ENCODE results near the gene CADM1. TPM values are rescaled to one million over a fixed set of nuclear protein-coding genes. Genes with fewer than 3 reads are reported as not detected.

Gene CADM1
- polyA plus RNA-seq, 4 donors = 2.2 to 10.9 (median 5.8) TPM

DNA sequence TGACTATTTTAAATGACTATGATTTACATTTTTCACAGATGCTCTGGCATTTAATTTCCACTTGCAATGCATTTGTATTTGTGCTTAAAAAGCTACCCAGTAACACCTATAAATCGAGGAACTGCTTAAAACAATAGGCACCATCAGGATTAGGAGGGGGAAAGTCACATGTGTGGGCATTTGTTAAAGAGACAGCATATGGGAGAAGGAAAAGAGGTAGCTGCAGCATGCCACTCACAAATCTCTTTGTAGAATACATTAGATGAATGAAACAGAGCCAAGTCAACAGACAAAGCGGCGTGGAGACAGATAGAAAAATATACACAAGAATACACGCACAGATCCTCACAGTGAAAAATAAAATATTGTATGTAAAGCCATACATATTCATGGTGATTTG, 228.0 kb downstream of the CADM1 start:
- Histone ChIP-seq H3K27ac (ENCODE audit: low read depth in 1 of 3, low read length in 2 of 3) (no peak overlapping the region), H3K9me3 (ENCODE audit: control insufficient read depth in 2 of 2, insufficient read depth in 1 of 2, low read depth in 1 of 2, low read length in 1 of 2) (no peaks in the 10 kb centered on the region), H3K4me3 (ENCODE audit: low read depth in 1 of 3, low read length in 3 of 3) (no peak overlapping the region), H3K4me1 (ENCODE audit: control insufficient read depth in 3 of 3, insufficient read depth in 2 of 3, low read depth in 1 of 3, low read length in 2 of 3) (peaks cover 0 to 7% (median 4%) of the 10 kb centered on the region in 3 donors), H3K36me3 (ENCODE audit: control insufficient read depth in 3 of 3, insufficient read depth in 2 of 3, low read depth in 1 of 3, low read length in 3 of 3) (no peaks in the 10 kb centered on the region), H3K27me3 (ENCODE audit: control insufficient read depth in 3 of 3, insufficient read depth in 3 of 3, low read length in 3 of 3) (peaks cover 0 to 1% (median 0%) of the 10 kb centered on the region in 3 donors)
- FAIRE-seq (no peak), DNase-seq (no peak)
- 81 to 86% (median 84%) methylated on average over 4 of the region's 4 CpGs for WGBS, 3 donors

DNA sequence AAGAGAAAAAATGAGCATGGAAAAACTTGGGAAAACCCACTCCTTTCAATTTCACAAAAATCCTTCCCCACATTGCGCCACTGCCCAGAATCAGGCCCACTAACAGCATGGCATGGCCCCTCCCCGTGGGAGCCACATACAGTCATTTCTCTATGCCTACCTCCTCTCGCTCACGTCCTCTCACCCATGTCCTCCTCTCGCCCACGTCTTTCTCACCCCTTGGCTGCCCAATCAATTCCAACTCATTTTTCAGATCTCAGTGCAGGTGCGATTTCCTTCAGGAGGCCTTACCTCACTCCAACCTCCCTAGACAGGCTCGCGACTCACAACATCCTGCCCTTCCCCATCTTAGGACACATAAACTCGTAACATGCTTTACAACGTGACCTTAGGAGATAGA, 229.2 kb downstream of the CADM1 start:
- Histone ChIP-seq H3K4me1 (ENCODE audit: control insufficient read depth in 3 of 3, insufficient read depth in 2 of 3, low read depth in 1 of 3, low read length in 2 of 3) (no peaks in the 10 kb centered on the region), H3K27ac (ENCODE audit: low read depth in 1 of 3, low read length in 2 of 3) (no peak overlapping the region), H3K27me3 (ENCODE audit: control insufficient read depth in 3 of 3, insufficient read depth in 3 of 3, low read length in 3 of 3) (peaks cover 0 to 1% (median 0%) of the 10 kb centered on the region in 3 donors), H3K9me3 (ENCODE audit: control insufficient read depth in 2 of 2, insufficient read depth in 1 of 2, low read depth in 1 of 2, low read length in 1 of 2) (no peaks in the 10 kb centered on the region), H3K4me3 (ENCODE audit: low read depth in 1 of 3, low read length in 3 of 3) (no peak overlapping the region), H3K36me3 (ENCODE audit: control insufficient read depth in 3 of 3, insufficient read depth in 2 of 3, low read depth in 1 of 3, low read length in 3 of 3) (no peaks in the 10 kb centered on the region)
- 89 to 98% (median 96%) methylated on average over 11 of the region's 11 CpGs for WGBS, 3 donors
- FAIRE-seq = no peak
- no peak for DNase-seq

- whole genome bisulfite sequencing, 3 donors = 72 to 82% (median 76%) methylated on average over 4 of the region's 4 CpGs
- Histone ChIP-seq H3K4me1 (ENCODE audit: control insufficient read depth in 3 of 3, insufficient read depth in 2 of 3, low read depth in 1 of 3, low read length in 2 of 3) (no peaks in the 10 kb centered on the region), H3K27ac (ENCODE audit: low read depth in 1 of 3, low read length in 2 of 3) (no peak overlapping the region), H3K27me3 (ENCODE audit: control insufficient read depth in 3 of 3, insufficient read depth in 3 of 3, low read length in 3 of 3) (no peaks in the 10 kb centered on the region), H3K36me3 (ENCODE audit: control insufficient read depth in 3 of 3, insufficient read depth in 2 of 3, low read depth in 1 of 3, low read length in 3 of 3) (no peaks in the 10 kb centered on the region), H3K9me3 (ENCODE audit: control insufficient read depth in 2 of 2, insufficient read depth in 1 of 2, low read depth in 1 of 2, low read length in 1 of 2) (no peaks in the 10 kb centered on the region), H3K4me3 (ENCODE audit: low read depth in 1 of 3, low read length in 3 of 3) (no peak overlapping the region)
- DNase-seq (no peak), FAIRE-seq (no peak)
These were observed 231.3 kb downstream of the CADM1 start for GRCh38 chr11:115272925-115273324.

DNA sequence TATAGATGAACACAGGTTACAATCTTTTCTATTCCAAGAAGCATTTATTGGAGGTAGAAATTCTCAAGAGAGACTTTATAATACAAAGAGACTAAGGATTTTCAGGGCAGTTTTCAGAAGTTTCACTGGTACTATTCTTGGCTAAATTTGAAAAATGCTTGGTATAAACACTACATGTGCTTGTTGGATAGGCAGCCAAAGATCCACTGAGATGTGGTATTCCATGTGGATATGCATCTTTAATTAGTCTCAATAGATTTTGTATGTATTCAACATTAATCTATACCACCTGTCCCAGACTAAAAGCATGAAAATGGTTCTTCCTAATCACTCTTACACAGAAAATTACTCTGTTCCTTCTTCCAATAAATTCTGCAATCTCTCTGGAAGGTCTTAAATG, 232.6 kb downstream of the CADM1 start:
- Histone ChIP-seq H3K9me3 (ENCODE audit: control insufficient read depth in 2 of 2, insufficient read depth in 1 of 2, low read depth in 1 of 2, low read length in 1 of 2) (no peaks in the 10 kb centered on the region), H3K27ac (ENCODE audit: low read depth in 1 of 3, low read length in 2 of 3) (no peak overlapping the region), H3K36me3 (ENCODE audit: control insufficient read depth in 3 of 3, insufficient read depth in 2 of 3, low read depth in 1 of 3, low read length in 3 of 3) (no peaks in the 10 kb centered on the region), H3K4me3 (ENCODE audit: low read depth in 1 of 3, low read length in 3 of 3) (no peak overlapping the region), H3K27me3 (ENCODE audit: control insufficient read depth in 3 of 3, insufficient read depth in 3 of 3, low read length in 3 of 3) (no peaks in the 10 kb centered on the region), H3K4me1 (ENCODE audit: control insufficient read depth in 3 of 3, insufficient read depth in 2 of 3, low read depth in 1 of 3, low read length in 2 of 3) (no peaks in the 10 kb centered on the region)
- DNase-seq = no peak
- FAIRE-seq = no peak

- Histone ChIP-seq H3K4me3 (ENCODE audit: low read depth in 1 of 3, low read length in 3 of 3) (no peak overlapping the region), H3K4me1 (ENCODE audit: control insufficient read depth in 3 of 3, insufficient read depth in 2 of 3, low read depth in 1 of 3, low read length in 2 of 3) (no peaks in the 10 kb centered on the region), H3K9me3 (ENCODE audit: control insufficient read depth in 2 of 2, insufficient read depth in 1 of 2, low read depth in 1 of 2, low read length in 1 of 2) (no peaks in the 10 kb centered on the region), H3K27ac (ENCODE audit: low read depth in 1 of 3, low read length in 2 of 3) (no peak overlapping the region), H3K27me3 (ENCODE audit: control insufficient read depth in 3 of 3, insufficient read depth in 3 of 3, low read length in 3 of 3) (no peaks in the 10 kb centered on the region), H3K36me3 (ENCODE audit: control insufficient read depth in 3 of 3, insufficient read depth in 2 of 3, low read depth in 1 of 3, low read length in 3 of 3) (no peaks in the 10 kb centered on the region)
- DNase-seq = no peak
- WGBS, 3 donors = 87 to 89% (median 88%) methylated on average over 8 of the region's 8 CpGs
- no peak for FAIRE-seq
These were observed 234.8 kb downstream of the CADM1 start for GRCh38 chr11:115269191-115269950.

GRCh38 chr11:115267871-115268270, 236.3 kb downstream of the CADM1 start:
- FAIRE-seq (no peak), DNase-seq (no peak)
- Histone ChIP-seq H3K36me3 (ENCODE audit: control insufficient read depth in 3 of 3, insufficient read depth in 2 of 3, low read depth in 1 of 3, low read length in 3 of 3) (no peaks in the 10 kb centered on the region), H3K27ac (ENCODE audit: low read depth in 1 of 3, low read length in 2 of 3) (no peak overlapping the region), H3K27me3 (ENCODE audit: control insufficient read depth in 3 of 3, insufficient read depth in 3 of 3, low read length in 3 of 3) (no peaks in the 10 kb centered on the region), H3K4me3 (ENCODE audit: low read depth in 1 of 3, low read length in 3 of 3) (no peak overlapping the region), H3K4me1 (ENCODE audit: control insufficient read depth in 3 of 3, insufficient read depth in 2 of 3, low read depth in 1 of 3, low read length in 2 of 3) (no peaks in the 10 kb centered on the region), H3K9me3 (ENCODE audit: control insufficient read depth in 2 of 2, insufficient read depth in 1 of 2, low read depth in 1 of 2, low read length in 1 of 2) (no peaks in the 10 kb centered on the region)
- WGBS, 3 donors = 78 to 90% (median 81%) methylated on average over 7 of the region's 7 CpGs

DNA sequence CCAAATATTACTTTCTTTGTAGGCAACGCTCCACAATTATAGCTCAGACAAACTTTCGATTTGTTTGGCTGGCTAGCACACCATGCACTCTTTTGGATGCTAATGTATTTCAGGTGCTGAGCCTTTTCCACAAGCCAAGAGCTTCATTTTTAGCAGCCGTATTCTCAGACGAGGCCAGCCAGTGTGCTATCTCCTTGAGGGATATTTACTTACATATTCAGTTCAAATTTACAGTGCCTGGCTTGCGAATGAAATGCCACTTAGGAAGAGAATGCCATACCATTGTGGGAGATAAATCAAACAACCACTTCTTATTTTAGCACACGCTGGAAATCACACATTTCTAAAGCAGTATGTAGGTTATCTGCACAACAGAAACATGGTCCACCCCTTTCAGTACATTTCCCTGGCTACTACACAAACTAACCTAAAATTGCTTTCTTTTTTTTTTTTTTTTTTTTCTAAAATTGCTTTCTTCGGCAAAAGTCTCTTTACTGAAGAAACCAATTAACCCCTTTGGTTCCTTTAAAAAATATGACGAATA, 236.9 kb downstream of the CADM1 start:
- H3K4me1 ChIP-seq (ENCODE audit: control insufficient read depth in 3 of 3, insufficient read depth in 2 of 3, low read depth in 1 of 3, low read length in 2 of 3) = no peaks in the 10 kb centered on the region
- WGBS, 3 donors = 82 to 86% (median 82%) methylated on average over 8 of the region's 8 CpGs
- H3K27me3 ChIP-seq (ENCODE audit: control insufficient read depth in 3 of 3, insufficient read depth in 3 of 3, low read length in 3 of 3) = no peaks in the 10 kb centered on the region
- DNase-seq = no peak
- no peaks in the 10 kb centered on the region for H3K9me3 ChIP-seq (ENCODE audit: control insufficient read depth in 2 of 2, insufficient read depth in 1 of 2, low read depth in 1 of 2, low read length in 1 of 2)
- FAIRE-seq = no peak
- no peak overlapping the region for H3K27ac ChIP-seq (ENCODE audit: low read depth in 1 of 3, low read length in 2 of 3)
- no peaks in the 10 kb centered on the region for H3K36me3 ChIP-seq (ENCODE audit: control insufficient read depth in 3 of 3, insufficient read depth in 2 of 3, low read depth in 1 of 3, low read length in 3 of 3)
- H3K4me3 ChIP-seq (ENCODE audit: low read depth in 1 of 3, low read length in 3 of 3) = no peak overlapping the region

DNA sequence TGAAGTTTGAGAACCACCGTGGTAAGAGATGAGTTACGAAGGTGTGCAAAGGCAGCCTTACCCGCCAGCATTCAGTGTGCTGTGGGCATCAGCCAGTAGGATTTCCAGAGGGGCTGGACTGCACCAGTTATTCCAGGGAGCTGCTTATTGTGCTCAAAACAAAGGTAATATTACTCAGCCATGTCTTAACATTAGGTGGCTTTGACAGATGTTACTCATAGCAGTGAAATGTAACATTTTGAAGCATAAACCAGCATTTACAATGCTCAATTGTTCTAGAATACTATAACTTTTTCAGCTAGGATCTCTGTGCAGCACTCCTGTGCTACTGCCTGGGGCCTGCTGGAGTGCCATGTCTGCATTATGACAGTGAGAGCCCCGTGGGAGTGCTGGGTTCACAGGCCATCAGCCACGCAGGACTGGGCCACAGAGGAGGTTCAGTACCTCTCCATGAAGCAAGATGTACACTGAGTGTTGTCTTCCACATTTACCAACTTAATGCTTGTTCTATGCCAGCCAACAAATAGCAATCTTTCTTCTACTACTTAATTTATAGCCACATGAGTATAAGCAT, 238.1 kb downstream of the CADM1 start:
- H3K27ac ChIP-seq (ENCODE audit: low read depth in 1 of 3, low read length in 2 of 3) = no peak overlapping the region
- H3K27me3 ChIP-seq (ENCODE audit: control insufficient read depth in 3 of 3, insufficient read depth in 3 of 3, low read length in 3 of 3) = no peaks in the 10 kb centered on the region
- no peaks in the 10 kb centered on the region for H3K36me3 ChIP-seq (ENCODE audit: control insufficient read depth in 3 of 3, insufficient read depth in 2 of 3, low read depth in 1 of 3, low read length in 3 of 3)
- no peak overlapping the region for H3K4me3 ChIP-seq (ENCODE audit: low read depth in 1 of 3, low read length in 3 of 3)
- 82 to 90% (median 86%) methylated on average over 5 of the region's 5 CpGs for WGBS, 3 donors
- H3K9me3 ChIP-seq (ENCODE audit: control insufficient read depth in 2 of 2, insufficient read depth in 1 of 2, low read depth in 1 of 2, low read length in 1 of 2) = no peaks in the 10 kb centered on the region
- H3K4me1 ChIP-seq (ENCODE audit: control insufficient read depth in 3 of 3, insufficient read depth in 2 of 3, low read depth in 1 of 3, low read length in 2 of 3) = no peaks in the 10 kb centered on the region
- FAIRE-seq (no peak), DNase-seq (no peak)
